H9 (cell line): ENCODE measurements around the gene CFL1. TPM values are rescaled to one million over a fixed set of nuclear protein-coding genes. Genes with fewer than 3 reads are reported as not detected.

Source experiments
- DNase-seq: peaks from one replicate; pipeline ENCODE4 v3.0.0-alpha.2; 2017
- H2AFZ ChIP-seq: one replicate; pipeline ENCODE4 v1.6.1; 2013; ENCODE audit warnings: mild to moderate bottlenecking, low read length, control low read depth, moderate library complexity
- H2AK5ac ChIP-seq: 2 replicates; pipeline ENCODE4 v1.6.1; 2013; ENCODE audit warnings: low read length, control low read depth, mixed read lengths; ENCODE audit not compliant: insufficient read length
- H2BK120ac ChIP-seq: one replicate; pipeline ENCODE4 v1.6.1; 2013; ENCODE audit warnings: low read depth, mild to moderate bottlenecking, low read length, control low read depth, inconsistent platforms; ENCODE audit not compliant: poor library complexity, severe bottlenecking
- H2BK12ac ChIP-seq: 2 replicates; pipeline ENCODE4 v1.6.1; 2013; ENCODE audit warnings: low read length, control low read depth, mixed read lengths, low read depth; ENCODE audit not compliant: insufficient read length
- H2BK15ac ChIP-seq: 2 replicates; pipeline ENCODE4 v1.6.1; 2013; ENCODE audit warnings: low read depth, low read length, control low read depth
- H2BK20ac ChIP-seq: one replicate; pipeline ENCODE4 v1.6.1; 2013; ENCODE audit warnings: low read depth, mild to moderate bottlenecking, low read length, control low read depth, inconsistent platforms; ENCODE audit not compliant: poor library complexity, severe bottlenecking
- H2BK5ac ChIP-seq: 2 replicates; pipeline ENCODE4 v1.6.1; 2013; ENCODE audit warnings: low read length, control low read depth, mixed read lengths; ENCODE audit not compliant: insufficient read length
- H3K14ac ChIP-seq: 2 replicates; pipeline ENCODE4 v1.6.1; 2013; ENCODE audit warnings: low read length, control low read depth; ENCODE audit not compliant: insufficient read depth
- H3K18ac ChIP-seq: 2 replicates; pipeline ENCODE4 v1.6.1; 2013; ENCODE audit warnings: low read depth, mild to moderate bottlenecking, mixed read lengths, low read length, control low read depth; ENCODE audit not compliant: insufficient read length
- H3K23ac ChIP-seq: 2 replicates; pipeline ENCODE4 v1.6.1; 2013; ENCODE audit warnings: low read length, control low read depth, mixed read lengths, low read depth; ENCODE audit not compliant: insufficient read length
- H3K23me2 ChIP-seq: 2 replicates; pipeline ENCODE4 v1.6.1; 2013; ENCODE audit warnings: low read depth, mild to moderate bottlenecking, mixed read lengths, low read length, control low read depth; ENCODE audit not compliant: insufficient read length, poor library complexity, severe bottlenecking
- H3K27ac ChIP-seq: 2 replicates; pipeline ENCODE4 v1.5.1; 2013; ENCODE audit warnings: low read length, control low read depth, mixed read lengths, low read depth; ENCODE audit not compliant: insufficient read length
- H3K27me3 ChIP-seq: 2 replicates; pipeline ENCODE4 v1.6.1; 2013; ENCODE audit warnings: low read length, control low read depth, inconsistent platforms; ENCODE audit not compliant: insufficient read depth
- H3K4ac ChIP-seq: 2 replicates; pipeline ENCODE4 v1.6.1; 2013; ENCODE audit warnings: low read depth, mild to moderate bottlenecking, control low read depth, inconsistent platforms, low read length, moderate library complexity
- H3K4me1 ChIP-seq: 2 replicates; pipeline ENCODE4 v1.6.1; 2013; ENCODE audit warnings: low read length, control low read depth, inconsistent platforms; ENCODE audit not compliant: insufficient read depth
- H3K4me2 ChIP-seq: 2 replicates; pipeline ENCODE4 v1.6.1; 2013; ENCODE audit warnings: low read length, control low read depth, mixed read lengths; ENCODE audit not compliant: insufficient read length, insufficient read depth
- H3K56ac ChIP-seq: 2 replicates; pipeline ENCODE4 v1.6.1; 2013; ENCODE audit warnings: low read depth, mild to moderate bottlenecking, mixed read lengths, low read length, control low read depth; ENCODE audit not compliant: insufficient read length
- H3K79me1 ChIP-seq: 2 replicates; pipeline ENCODE4 v1.6.1; 2013; ENCODE audit warnings: low read depth, mild to moderate bottlenecking, moderate library complexity, low read length, control low read depth, inconsistent platforms; ENCODE audit not compliant: insufficient read depth, poor library complexity, severe bottlenecking
- H3K79me2 ChIP-seq: 2 replicates; pipeline ENCODE4 v1.6.1; 2013; ENCODE audit warnings: low read length, control low read depth, inconsistent platforms; ENCODE audit not compliant: insufficient read depth
- H3K9ac ChIP-seq: 2 replicates; pipeline ENCODE4 v1.6.1; 2013; ENCODE audit warnings: low read length, control low read depth, mixed read lengths; ENCODE audit not compliant: insufficient read length; ENCODE audit errors: extremely low read depth
- H3K9me3 ChIP-seq: one replicate; pipeline ENCODE4 v1.6.1; 2013; ENCODE audit warnings: low read depth, low read length, inconsistent platforms; ENCODE audit not compliant: control insufficient read depth
- H3T11ph ChIP-seq: one replicate; pipeline ENCODE4 v1.6.1; 2013; ENCODE audit warnings: mild to moderate bottlenecking, low read length, control low read depth, inconsistent platforms
- H4K20me1 ChIP-seq: one replicate; pipeline ENCODE4 v1.6.1; 2013; ENCODE audit not compliant: control insufficient read depth, insufficient read length, insufficient read depth
- H4K5ac ChIP-seq: 2 replicates; pipeline ENCODE4 v1.6.1; 2013; ENCODE audit warnings: low read depth, mild to moderate bottlenecking, mixed read lengths, low read length, control low read depth; ENCODE audit not compliant: insufficient read length
- H4K8ac ChIP-seq: replicated peaks from 2 replicates; pipeline ENCODE4 v1.6.1; 2013; ENCODE audit warnings: low read length, control low read depth, mixed read lengths, low read depth; ENCODE audit not compliant: insufficient read length
- H4K91ac ChIP-seq: 2 replicates; pipeline ENCODE4 v1.6.1; 2013; ENCODE audit warnings: low read depth, mild to moderate bottlenecking, moderate library complexity, mixed read lengths, low read length, control low read depth; ENCODE audit not compliant: insufficient read length
- H3K27ac Mint-ChIP-seq, 3 experiments: 2 replicates in 2 of 3; 3 replicates in 1 of 3; pipeline ENCODE4 v1.8.0; 2020 to 2021; ENCODE audit warnings: mixed read lengths in 3 of 3, mild to moderate bottlenecking in 1 of 3, moderate library complexity in 1 of 3
- H3K27me3 Mint-ChIP-seq: 2 replicates; pipeline ENCODE4 v1.8.0; 2021; ENCODE audit warnings: low read depth, mild to moderate bottlenecking, moderate library complexity, mixed read lengths
- H3K36me3 Mint-ChIP-seq, 3 experiments: 2 replicates in 2 of 3; 3 replicates in 1 of 3; pipeline ENCODE4 v1.8.0; 2020 to 2021; ENCODE audit warnings: low read depth in 3 of 3, mixed read lengths in 3 of 3; ENCODE audit not compliant: insufficient read depth in 1 of 3
- H3K4me1 Mint-ChIP-seq, 2 experiments: 2 replicates each; pipeline ENCODE4 v1.8.0; 2020; ENCODE audit warnings: mixed read lengths in 2 of 2
- H3K4me3 Mint-ChIP-seq, 2 experiments: 2 replicates in 1 of 2; 3 replicates in 1 of 2; pipeline ENCODE4 v1.8.0; 2020 to 2021; ENCODE audit warnings: mild to moderate bottlenecking in 2 of 2, mixed read lengths in 2 of 2, moderate library complexity in 1 of 2
- H3K9me3 Mint-ChIP-seq, 2 experiments: 2 replicates in 1 of 2; 3 replicates in 1 of 2; pipeline ENCODE4 v1.8.0; 2020; ENCODE audit warnings: mild to moderate bottlenecking in 2 of 2, mixed read lengths in 2 of 2, moderate library complexity in 1 of 2
- WGBS: extraction: QIAGEN DNeasy Blood & Tissue Kit; methylation state at CpG from one replicate; pipeline ENCODE4 v1.1.7; 2013; ENCODE audit warnings: missing lambda C conversion rate, low lambda C conversion rate, mixed read lengths; ENCODE audit not compliant: insufficient read length; ENCODE audit errors: extremely low coverage; 5-methylcytosine and 5-hydroxymethylcytosine counted together
- total RNA-seq: library from RNA; stranded (reverse); gene quantifications from 2 replicates; pipeline ENCODE4 v1.2.1, GENCODE V29; 2021
- TF ChIP-seq, protein P1 (sequence below): fragments of 200-600 bp; sonication (generic); conservative IDR thresholded peaks from 3 replicates; pipeline ENCODE4 v1.8.0; 2021; ENCODE audit warnings: antibody characterized with exemption, mild to moderate bottlenecking

Gene CFL1
- total RNA-seq, 1 experiment from 2014 or later = 1,107 TPM

DNA sequence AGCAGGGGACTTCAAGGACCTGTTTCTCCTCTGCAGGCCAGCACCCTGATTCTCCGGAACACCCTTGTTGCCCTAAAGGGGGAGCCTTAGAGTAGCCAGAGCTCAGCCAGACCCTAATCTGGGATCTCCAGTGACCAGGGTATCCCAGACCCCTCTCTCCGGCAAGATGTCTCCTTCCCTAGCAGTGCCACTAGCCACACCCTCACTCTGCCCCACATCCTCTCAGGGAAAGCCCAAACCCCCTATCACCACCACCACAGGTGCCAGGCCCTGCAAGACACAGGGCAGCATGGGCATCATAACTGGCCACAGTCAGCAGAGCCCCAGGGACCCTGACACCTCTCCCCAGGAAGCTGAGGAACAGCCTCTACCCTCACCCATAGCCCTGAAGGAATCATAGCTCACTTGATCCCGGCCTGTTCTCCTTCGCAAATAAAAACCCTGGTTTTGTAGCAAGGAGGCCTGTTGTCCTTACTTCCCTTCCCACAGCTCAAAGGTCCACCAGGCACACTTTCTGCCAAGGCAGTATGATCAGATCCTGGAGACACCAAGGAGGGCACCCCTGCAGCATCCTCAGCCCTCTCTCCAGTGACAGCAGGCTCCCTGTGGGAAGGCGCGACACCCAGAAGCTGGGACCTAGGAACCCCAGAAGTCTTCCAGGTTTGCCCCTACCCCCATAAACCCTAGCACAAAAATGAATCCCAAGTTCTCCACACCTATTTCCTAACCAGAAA lies 4.6 kb downstream of the CFL1 start:
- Histone ChIP-seq H3K4ac (no peak overlapping the region), H3K27ac (no peak overlapping the region), H3K4me2 (no peak overlapping the region), H3K9me3 (no peaks in the 10 kb centered on the region), H2BK120ac (no peak overlapping the region), H2BK5ac (no peak overlapping the region), H2AFZ (no peak overlapping the region), H3K79me1 (peaks cover 3% of the 10 kb centered on the region), H2BK12ac (no peak overlapping the region), H4K8ac (no peak overlapping the region), H3K56ac (no peak overlapping the region), H4K20me1 (no peaks in the 10 kb centered on the region), H4K5ac (no peak overlapping the region), H3K9ac (no peak overlapping the region), H3K14ac (no peak overlapping the region), H3K23ac (no peak overlapping the region), H2BK20ac (no peak overlapping the region), H3K79me2 (peaks cover 14% of the 10 kb centered on the region; the same call in 1 of the 2 replicates), H4K91ac (no peak overlapping the region), H3T11ph (no peak overlapping the region), H2BK15ac (no peak overlapping the region), H3K18ac (no peak overlapping the region), H3K23me2 (peaks cover 8% of the 10 kb centered on the region), H2AK5ac (no peak overlapping the region), H3K4me1 (no peaks in the 10 kb centered on the region), H3K27me3 (no peaks in the 10 kb centered on the region)
- peak overlapping the region in 2 of 3 experiments; percentile 28 to 71; a peak in 1 of 7 replicates for H3K27ac Mint-ChIP-seq
- WGBS = no CpG with 5 or more reads among the region's 6 CpGs
- TF ChIP-seq, protein P1, sequence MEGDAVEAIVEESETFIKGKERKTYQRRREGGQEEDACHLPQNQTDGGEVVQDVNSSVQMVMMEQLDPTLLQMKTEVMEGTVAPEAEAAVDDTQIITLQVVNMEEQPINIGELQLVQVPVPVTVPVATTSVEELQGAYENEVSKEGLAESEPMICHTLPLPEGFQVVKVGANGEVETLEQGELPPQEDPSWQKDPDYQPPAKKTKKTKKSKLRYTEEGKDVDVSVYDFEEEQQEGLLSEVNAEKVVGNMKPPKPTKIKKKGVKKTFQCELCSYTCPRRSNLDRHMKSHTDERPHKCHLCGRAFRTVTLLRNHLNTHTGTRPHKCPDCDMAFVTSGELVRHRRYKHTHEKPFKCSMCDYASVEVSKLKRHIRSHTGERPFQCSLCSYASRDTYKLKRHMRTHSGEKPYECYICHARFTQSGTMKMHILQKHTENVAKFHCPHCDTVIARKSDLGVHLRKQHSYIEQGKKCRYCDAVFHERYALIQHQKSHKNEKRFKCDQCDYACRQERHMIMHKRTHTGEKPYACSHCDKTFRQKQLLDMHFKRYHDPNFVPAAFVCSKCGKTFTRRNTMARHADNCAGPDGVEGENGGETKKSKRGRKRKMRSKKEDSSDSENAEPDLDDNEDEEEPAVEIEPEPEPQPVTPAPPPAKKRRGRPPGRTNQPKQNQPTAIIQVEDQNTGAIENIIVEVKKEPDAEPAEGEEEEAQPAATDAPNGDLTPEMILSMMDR = peak; percentile 42; the same call in 2 of the 3 replicates
- H3K9me3 Mint-ChIP-seq = peaks cover 3 to 7% of the 10 kb centered on the region in 2 experiments; a peak in 2 of 5 replicates
- peaks cover 47 to 58% (median 50%) of the 10 kb centered on the region in 3 experiments for H3K36me3 Mint-ChIP-seq
- H3K4me1 Mint-ChIP-seq = peaks cover 21 to 25% of the 10 kb centered on the region in 2 experiments
- DNase-seq = peak; percentile 54
- peaks cover 8% of the 10 kb centered on the region for H3K27me3 Mint-ChIP-seq
- peak overlapping the region in 1 of 2 experiments; percentile 31; a peak in 2 of 5 replicates for H3K4me3 Mint-ChIP-seq
